COR-L47 (cell line): Measurements from ENCODE around the gene POLN.

Source experiments
- DNase-seq: peaks from one replicate; lab custom pipeline; 2025; lab: John Stamatoyannopoulos, UW

The POLN gene

GRCh38 chr4:2069161-2069971, 172.6 kb downstream of the POLN start:
- DNase-seq, result no peak

DNA sequence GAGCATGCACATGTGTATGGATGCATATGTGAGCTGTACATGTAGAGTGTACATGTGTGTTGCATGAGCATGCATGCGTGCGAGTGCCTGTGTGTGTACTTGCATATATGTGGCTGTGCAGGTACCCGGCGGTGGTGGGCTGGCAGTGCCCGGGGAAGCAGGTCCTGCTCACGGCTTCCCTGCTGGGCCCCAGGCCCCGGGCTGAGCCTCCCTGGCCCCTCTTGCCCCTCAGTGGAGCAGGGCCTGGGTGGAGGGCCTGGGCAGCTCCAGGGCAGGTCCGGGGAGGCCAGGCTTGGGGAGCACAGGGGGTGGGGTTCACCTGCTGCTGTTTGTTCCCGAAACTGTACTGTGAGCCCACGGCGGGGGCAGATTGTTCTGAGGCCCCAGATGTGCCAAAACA, 173.4 kb downstream of the POLN start:
- DNase-seq, result no peak

- no peak for DNase-seq
These were observed 173.8 kb downstream of the POLN start for GRCh38 chr4:2068198-2068470.

- no peak for DNase-seq
These were observed 174.3 kb downstream of the POLN start for GRCh38 chr4:2067446-2068197.

GRCh38 chr4:2066571-2067445, 175.1 kb downstream of the POLN start:
- DNase-seq, result no peak

DNA sequence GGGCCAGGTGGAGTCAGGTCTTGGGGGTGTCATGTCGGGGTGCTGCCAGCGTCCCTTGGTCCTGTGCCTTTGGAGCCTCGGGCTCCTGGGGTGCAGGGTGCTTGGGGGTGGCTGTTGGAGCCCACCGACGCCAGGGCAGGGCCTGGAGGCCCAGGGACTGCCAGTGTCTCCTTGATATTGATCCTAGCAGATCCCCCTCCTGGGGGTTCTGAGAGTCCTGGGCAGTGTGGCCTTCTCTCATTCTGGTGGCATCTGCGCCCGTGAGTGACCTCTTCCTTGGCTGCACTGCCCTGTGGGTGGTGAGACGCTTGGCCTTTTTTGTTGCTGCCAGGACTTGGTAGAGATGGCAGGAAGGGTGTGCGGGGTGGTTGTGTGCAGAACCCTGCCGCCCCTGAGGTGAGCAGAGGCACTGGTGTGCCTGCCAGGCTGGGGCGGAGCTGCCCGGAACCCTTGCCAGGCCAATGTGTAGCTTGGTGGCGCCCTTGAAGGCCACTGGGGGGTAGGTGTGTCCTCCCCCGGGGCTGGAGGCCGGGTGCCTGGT, 175.8 kb downstream of the POLN start:
- DNase-seq, result no peak

DNA sequence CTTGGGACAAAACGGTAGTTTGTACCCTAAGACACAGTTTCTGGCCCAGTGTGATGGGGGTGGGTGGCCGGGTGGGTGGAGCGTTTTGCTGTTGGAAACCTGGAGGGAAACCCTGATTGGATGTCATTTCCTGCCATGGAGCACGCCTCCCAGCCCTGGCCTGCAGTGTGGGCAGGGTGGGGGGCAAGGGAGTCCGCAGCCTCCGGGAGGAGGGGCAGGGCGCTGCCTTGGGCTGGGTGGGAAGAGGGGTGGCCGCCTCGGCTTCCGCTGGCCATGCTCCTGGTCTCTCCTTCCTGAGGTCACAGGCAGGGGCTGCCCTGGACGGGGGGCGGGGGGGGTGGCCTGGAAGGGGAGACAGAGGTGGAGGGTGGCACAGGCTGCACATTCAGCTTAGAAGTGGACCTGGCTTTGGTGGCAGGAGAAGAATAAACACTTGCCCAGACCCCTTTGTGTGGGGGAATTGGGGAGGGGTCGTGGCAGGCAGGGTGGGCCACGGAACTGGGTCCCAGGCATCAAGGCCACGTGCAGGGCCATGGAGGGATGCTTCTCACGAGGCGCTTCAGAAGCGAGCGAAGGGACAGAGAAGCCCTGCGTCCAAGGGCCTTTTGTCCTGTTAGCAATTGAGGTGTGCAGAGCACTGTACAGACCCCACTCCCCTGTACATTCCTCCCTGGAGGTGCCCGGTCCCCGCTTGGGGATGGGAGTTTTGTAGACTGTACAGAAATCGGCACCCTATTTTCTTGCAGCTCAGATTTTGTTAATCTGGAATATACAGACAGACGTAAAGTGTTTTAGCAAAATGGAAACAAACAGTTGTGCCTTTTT, 176.6 kb downstream of the POLN start:
- DNase-seq, result no peak

DNA sequence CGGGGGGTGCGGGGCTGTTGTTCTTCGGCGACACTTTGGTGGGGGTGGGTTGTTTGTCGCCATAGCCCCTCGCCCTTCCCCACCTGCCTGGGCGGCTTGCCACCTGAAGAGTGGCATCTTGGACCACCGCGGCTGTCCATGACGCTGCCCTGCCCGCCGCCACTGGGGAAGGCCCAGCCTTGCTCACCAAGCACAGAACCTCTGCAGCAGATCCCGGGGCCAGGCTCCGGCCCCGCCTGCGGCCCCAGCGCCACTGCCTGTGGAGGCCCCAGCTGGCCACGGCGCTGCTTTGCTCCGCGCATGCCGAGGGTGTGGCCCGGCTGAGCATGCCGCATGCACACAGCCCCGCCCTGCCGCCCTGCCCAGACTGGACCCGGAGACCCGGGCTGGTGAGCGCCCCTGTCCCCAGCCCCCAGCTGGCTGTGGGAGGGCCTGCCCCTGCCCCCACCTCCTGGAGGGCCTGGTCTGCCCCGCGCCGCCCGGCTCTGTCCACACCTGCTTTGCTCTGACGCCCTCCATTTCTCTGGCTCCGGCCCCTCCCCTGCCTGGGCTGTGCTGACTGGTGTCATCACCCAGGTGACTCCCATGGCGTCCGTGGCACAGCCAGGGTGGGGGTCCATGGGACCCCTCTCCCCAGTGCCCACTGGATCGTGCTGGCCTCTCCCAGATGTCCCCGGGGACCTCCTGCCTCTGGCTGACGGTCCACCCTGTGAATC, 177.5 kb downstream of the POLN start:
- no peak for DNase-seq

DNA sequence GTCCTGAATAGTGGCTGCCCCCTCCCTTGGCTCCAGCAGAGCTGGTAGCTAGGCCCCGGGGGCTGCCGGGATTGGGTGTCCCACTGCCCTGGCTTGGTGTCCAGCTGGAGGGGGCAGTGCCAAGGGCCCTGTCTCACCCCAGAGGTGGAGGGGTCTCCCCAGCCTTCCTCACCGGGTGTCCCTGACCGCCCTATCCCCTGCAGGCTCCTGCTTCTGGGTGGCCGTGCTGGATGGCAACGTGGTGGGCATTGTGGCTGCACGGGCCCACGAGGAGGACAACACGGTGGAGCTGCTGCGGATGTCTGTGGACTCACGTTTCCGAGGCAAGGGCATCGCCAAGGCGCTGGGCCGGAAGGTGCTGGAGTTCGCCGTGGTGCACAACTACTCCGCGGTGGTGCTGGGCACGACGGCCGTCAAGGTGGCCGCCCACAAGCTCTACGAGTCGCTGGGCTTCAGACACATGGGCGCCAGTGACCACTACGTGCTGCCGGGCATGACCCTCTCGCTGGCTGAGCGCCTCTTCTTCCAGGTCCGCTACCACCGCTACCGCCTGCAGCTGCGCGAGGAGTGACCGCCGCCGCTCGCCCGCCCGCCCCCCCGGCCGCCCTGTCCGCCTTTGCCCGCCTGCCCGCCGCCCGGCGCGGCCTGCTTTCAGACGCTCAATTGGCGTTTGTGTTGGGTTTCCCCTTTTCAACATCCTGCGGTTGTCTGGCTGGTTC, 178.2 kb downstream of the POLN start:
- no peak for DNase-seq

DNA sequence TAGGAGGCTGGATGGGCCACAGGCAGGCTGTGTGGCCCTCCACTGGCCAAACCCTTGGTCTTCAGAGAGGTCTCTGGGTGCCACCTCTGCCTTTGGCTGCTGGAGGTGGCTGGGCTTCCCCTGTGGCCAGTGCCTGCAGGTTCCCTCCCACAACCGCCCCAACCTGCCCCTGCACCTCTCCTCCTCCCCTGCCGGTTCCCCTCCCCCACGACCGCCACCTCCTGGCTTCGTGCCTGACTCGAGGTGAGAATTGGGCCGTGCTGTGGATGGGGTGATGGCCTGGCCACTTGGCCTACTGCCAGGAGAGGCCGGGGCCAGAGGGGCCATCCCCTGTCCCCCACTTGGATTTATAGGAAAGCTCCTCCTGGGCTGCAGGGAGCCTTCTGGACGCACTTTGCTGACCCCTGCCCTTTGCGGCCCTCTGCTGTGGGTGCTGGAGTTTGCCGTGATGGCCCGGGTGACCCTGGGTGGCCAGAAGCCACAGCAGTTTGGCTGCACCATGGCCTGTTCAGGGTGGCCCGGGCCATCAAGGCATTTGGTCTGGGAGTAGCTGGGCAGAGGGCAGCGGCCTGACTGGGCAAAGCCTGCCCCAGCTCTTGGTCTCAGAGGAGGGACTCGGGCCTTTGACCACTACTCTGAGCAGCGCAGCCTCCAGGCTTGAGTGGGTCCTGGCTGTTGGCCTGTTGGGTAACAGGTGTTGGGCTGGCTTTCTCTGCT, 179.0 kb downstream of the POLN start:
- no peak for DNase-seq

- no peak for DNase-seq
These were observed 179.6 kb downstream of the POLN start for GRCh38 chr4:2062168-2062807.

- no peak for DNase-seq
These were observed 180.5 kb downstream of the POLN start for GRCh38 chr4:2061186-2062131.

GRCh38 chr4:2060611-2061185, 181.2 kb downstream of the POLN start:
- no peak for DNase-seq

- DNase-seq, result peak; percentile 44
These were observed 182.0 kb downstream of the POLN start for GRCh38 chr4:2059726-2060602.

DNA sequence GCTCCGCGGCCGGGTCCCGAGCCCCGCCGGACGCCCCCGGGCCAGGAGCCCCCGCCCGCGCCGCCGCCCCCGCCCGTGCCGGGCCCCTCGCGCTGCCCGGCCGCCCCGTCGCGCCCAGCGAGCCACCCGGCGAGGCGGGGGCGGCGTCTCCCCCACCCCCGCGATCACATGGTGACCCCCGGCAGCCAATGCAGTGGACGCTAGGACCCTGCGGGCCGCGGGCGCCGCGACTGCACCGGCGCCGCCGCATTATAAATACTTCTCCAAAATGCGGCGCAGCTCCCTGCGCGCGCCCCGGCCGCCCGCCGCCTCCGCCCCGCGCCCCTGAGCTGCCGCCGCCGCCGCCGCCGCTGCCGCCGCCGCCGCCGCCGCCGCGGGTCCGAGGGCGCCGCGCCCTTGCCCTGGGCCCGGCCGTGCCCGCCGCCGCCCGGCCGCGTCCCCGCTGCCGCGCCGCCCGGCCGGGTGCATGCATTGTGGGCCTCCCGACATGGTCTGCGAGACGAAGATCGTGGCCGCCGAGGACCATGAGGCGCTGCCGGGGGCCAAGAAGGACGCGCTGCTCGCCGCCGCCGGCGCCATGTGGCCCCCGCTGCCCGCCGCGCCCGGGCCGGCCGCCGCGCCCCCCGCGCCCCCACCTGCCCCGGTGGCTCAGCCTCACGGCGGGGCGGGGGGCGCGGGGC, 182.7 kb downstream of the POLN start, which contains the start of gene NAT8L:
TSS of gene NAT8L (plus strand) at position 282 of the 680 bp plus-strand sequence. CDS start at position 467, 185 bp downstream.
- DNase-seq, result peak; percentile 75
